AG04450 (cell line): Measurements from ENCODE around the gene SLC6A9. TPM values are rescaled to one million over a fixed set of nuclear protein-coding genes. Genes with fewer than 3 reads are reported as not detected.

Source experiments
- CTCF ChIA-PET: fragments of 300-600, 350-600 bp; formaldehyde crosslinking; extraction: SDS; loops from one replicate; lab custom pipeline; 2022; ENCODE audit warnings: antibody characterized with exemption, inconsistent platforms; lab: Charles Lee
- POLR2A ChIA-PET: fragments of 350-600 bp; formaldehyde crosslinking; extraction: SDS; loops from one replicate; lab custom pipeline; 2021; ENCODE audit warnings: antibody characterized with exemption, inconsistent platforms; lab: Yijun Ruan, JAX
- DNase-seq: peaks from one replicate; pipeline ENCODE4 v3.0.0-alpha.2; 2011; ENCODE audit warnings: low read depth, low spot score
- H3K27ac ChIP-seq: one replicate; pipeline ENCODE4 v1.5.1; 2012; ENCODE audit warnings: low read depth, low read length, control low read depth
- H3K27me3 ChIP-seq: one replicate; pipeline ENCODE4 v1.6.0; 2012; ENCODE audit warnings: low read length; ENCODE audit not compliant: control insufficient read depth, insufficient read depth
- H3K4me3 ChIP-seq: 2 replicates; pipeline ENCODE4 v1.5.1; 2011; ENCODE audit warnings: mild to moderate bottlenecking, low read depth, low read length, control low read depth
- H3K9me3 ChIP-seq: 2 replicates; pipeline ENCODE4 v1.5.1; 2012; ENCODE audit warnings: low read length; ENCODE audit not compliant: control insufficient read depth, insufficient read depth
- CTCF ChIP-seq: IDR thresholded peaks from 2 replicates; pipeline ENCODE4 v1.5.1; 2011; ENCODE audit warnings: low read depth, low read length, control low read depth, inconsistent platforms
- polyA plus RNA-seq: library from polyadenylated mRNA; depleted of rRNA; stranded (reverse); fragments of >200 nt; gene quantifications from 2 replicates; pipeline ENCODE4 v1.2.3, GENCODE V29; 2011

Gene SLC6A9
- polyA plus RNA-seq, 1 experiment, result 16.3 TPM

GRCh38 chr1:44060830-44061267 is 29.6 kb upstream of the SLC6A9 start:
- DNase-seq, result no peak
- ChIA-PET POLR2A (no interaction called here), CTCF (no interaction called here)
- Histone ChIP-seq H3K9me3 (no peaks in the 10 kb centered on the region), H3K27ac (no peak overlapping the region), H3K4me3 (no peak overlapping the region), H3K27me3 (no peaks in the 10 kb centered on the region)
- TF ChIP-seq CTCF, result no peak

GRCh38 chr1:44059664-44060355 is 28.5 kb upstream of the SLC6A9 start:
- Histone ChIP-seq H3K27ac (no peak overlapping the region), H3K9me3 (no peaks in the 10 kb centered on the region), H3K4me3 (no peak overlapping the region), H3K27me3 (no peaks in the 10 kb centered on the region)
- no peak for DNase-seq
- ChIA-PET CTCF (no interaction called here), POLR2A (no interaction called here)
- no peak for TF ChIP-seq CTCF

- POLR2A ChIA-PET, result no interaction called here
Observed at GRCh38 chr1:44059212-44059611, 27.9 kb upstream of the SLC6A9 start.

GRCh38 chr1:44057293-44057692 is 26.0 kb upstream of the SLC6A9 start:
- ChIA-PET CTCF (interaction anchor here (2.6 kb wide), 1 partner anchor 10 kb away, joined by 15 read pairs; no protein-coding TSS in a partner anchor), POLR2A (no interaction called here)
- H3K9me3 ChIP-seq, result no peaks in the 10 kb centered on the region

More at GRCh38 chr1:44059212-44059611, 27.9 kb upstream of the SLC6A9 start:
- Histone ChIP-seq H3K27me3 (no peaks in the 10 kb centered on the region), H3K4me3 (no peak overlapping the region), H3K27ac (no peak overlapping the region), H3K9me3 (no peaks in the 10 kb centered on the region)
- CTCF ChIA-PET, result no interaction called here
- no peak for TF ChIP-seq CTCF
- no peak for DNase-seq

More at GRCh38 chr1:44057293-44057692, 26.0 kb upstream of the SLC6A9 start:
- no peak for DNase-seq
- no peak for TF ChIP-seq CTCF
- no peaks in the 10 kb centered on the region for H3K27me3 ChIP-seq
- H3K27ac ChIP-seq, result no peak overlapping the region
- no peak overlapping the region for H3K4me3 ChIP-seq
